ENCODE results near the gene SDHD.

SDHD gene

DNA sequence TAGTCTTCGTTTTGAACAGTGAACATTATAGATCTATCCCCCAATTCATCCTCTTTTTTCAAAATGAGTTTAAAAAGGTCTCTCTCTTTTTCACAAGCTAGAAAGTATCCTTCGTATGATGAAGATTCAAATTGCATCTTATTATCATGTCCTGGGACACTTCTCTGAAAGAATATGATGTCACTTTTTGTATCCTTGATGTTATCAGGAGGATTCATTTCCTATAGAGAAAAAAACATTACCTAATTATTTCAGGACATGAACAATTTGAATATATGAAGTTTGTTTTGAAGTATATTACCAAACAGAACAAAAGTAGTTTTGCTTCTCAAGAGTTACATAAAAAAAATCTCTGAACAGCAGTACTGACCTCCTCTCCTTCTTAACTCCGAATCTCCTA is 56.9 kb downstream of the SDHD start:
- no peak overlapping the region for H2AFZ ChIP-seq (ENCODE audit: low read depth)
- H3K36me3 ChIP-seq (ENCODE audit: insufficient read depth): no peaks in the 10 kb centered on the region
- no peak overlapping the region for H3K9ac ChIP-seq
- H3K4me2 ChIP-seq: no peak overlapping the region
- TF ChIP-seq, protein P1, sequence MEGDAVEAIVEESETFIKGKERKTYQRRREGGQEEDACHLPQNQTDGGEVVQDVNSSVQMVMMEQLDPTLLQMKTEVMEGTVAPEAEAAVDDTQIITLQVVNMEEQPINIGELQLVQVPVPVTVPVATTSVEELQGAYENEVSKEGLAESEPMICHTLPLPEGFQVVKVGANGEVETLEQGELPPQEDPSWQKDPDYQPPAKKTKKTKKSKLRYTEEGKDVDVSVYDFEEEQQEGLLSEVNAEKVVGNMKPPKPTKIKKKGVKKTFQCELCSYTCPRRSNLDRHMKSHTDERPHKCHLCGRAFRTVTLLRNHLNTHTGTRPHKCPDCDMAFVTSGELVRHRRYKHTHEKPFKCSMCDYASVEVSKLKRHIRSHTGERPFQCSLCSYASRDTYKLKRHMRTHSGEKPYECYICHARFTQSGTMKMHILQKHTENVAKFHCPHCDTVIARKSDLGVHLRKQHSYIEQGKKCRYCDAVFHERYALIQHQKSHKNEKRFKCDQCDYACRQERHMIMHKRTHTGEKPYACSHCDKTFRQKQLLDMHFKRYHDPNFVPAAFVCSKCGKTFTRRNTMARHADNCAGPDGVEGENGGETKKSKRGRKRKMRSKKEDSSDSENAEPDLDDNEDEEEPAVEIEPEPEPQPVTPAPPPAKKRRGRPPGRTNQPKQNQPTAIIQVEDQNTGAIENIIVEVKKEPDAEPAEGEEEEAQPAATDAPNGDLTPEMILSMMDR (conservative IDR thresholded peaks at IDR 0.05; ENCODE audit: low read depth, low read length): no peak
- H3K79me2 ChIP-seq (ENCODE audit: insufficient read depth, low read depth): no peaks in the 10 kb centered on the region
- H3K4me3 ChIP-seq (IDR thresholded peaks at IDR 0.05; ENCODE audit: insufficient read depth, low read depth, low read length): no peak overlapping the region
- no peaks in the 10 kb centered on the region for H3K27me3 ChIP-seq (ENCODE audit: insufficient read depth, low read depth)
- no peaks in the 10 kb centered on the region for H3K4me1 ChIP-seq (ENCODE audit: low read depth, poor library complexity, severe bottlenecking)
- H4K20me1 ChIP-seq (ENCODE audit: insufficient read depth): no peaks in the 10 kb centered on the region
- no peak overlapping the region for H3K27ac ChIP-seq

All from KMS-11 (cell line).